Peyer's patch (tissue), 4 donors: Measurements from ENCODE around the gene DLGAP4. TPM values are rescaled to one million over a fixed set of nuclear protein-coding genes. Genes with fewer than 3 reads are reported as not detected.

ENCODE experiments used
- DNase-seq, 3 donors: peaks; one replicate each; pipeline ENCODE4 v3.0.0-alpha.2; 2017 to 2019
- H3K27ac ChIP-seq, 4 donors: fragments of 200-600 bp; sonication (generic); one replicate each; pipeline ENCODE4 v1.5.1; 2016 to 2019
- H3K27me3 ChIP-seq, 2 donors: fragments of 200-600 bp; sonication (generic); one replicate each; pipeline ENCODE4 v1.5.1; 2019
- H3K36me3 ChIP-seq, 3 donors: fragments of 200-600 bp; sonication (generic); one replicate each; pipeline ENCODE4 v1.5.1; 2016 to 2019
- H3K4me1 ChIP-seq, 4 donors: fragments of 200-600 bp; sonication (generic); one replicate each; pipeline ENCODE4 v1.5.1; 2016 to 2019
- H3K4me3 ChIP-seq, 4 donors: fragments of 200-600 bp; sonication (generic); 1 replicate in 3 of 4; 2 replicates in 1 of 4; pipeline ENCODE4 v1.5.1; 2016 to 2019; ENCODE audit warnings: mild to moderate bottlenecking in 1 of 4
- H3K9me3 ChIP-seq, 4 donors: fragments of 200-600 bp; sonication (generic); one replicate each; pipeline ENCODE4 v1.5.1; 2016 to 2019; ENCODE audit warnings: mild to moderate bottlenecking in 1 of 4
- CTCF ChIP-seq, 6 experiments: fragments of 450-650 bp in 4 of 6; fragments of 200-600 bp in 2 of 6; sonication (generic) in 1 of 6; IDR thresholded peaks; one replicate each; pipeline ENCODE4 v1.5.1; 2017 to 2019; ENCODE audit warnings: antibody characterized with exemption in 6 of 6, mild to moderate bottlenecking in 3 of 6, moderate library complexity in 1 of 6
- POLR2A ChIP-seq, 2 donors: fragments of 450-650 bp; IDR thresholded peaks; one replicate each; pipeline ENCODE4 v1.5.1; 2017; ENCODE audit warnings: antibody characterized with exemption in 2 of 2, mild to moderate bottlenecking in 2 of 2, moderate library complexity in 2 of 2
- total RNA-seq, 4 donors: library from RNA; depleted of rRNA; stranded (reverse); fragments of >200 nt; gene quantifications; one replicate each; pipeline ENCODE4 v1.1.0, GENCODE V29; 2016

The DLGAP4 gene
- total RNA-seq, 4 donors from 2014 or later: 44.5 to 70.1 (median 59.0) TPM

- no peaks in the 10 kb centered on the region for H3K4me1 ChIP-seq
- DNase-seq: no peak
- TF ChIP-seq POLR2A (IDR thresholded peaks at IDR 0.05) (no peak), CTCF (IDR thresholded peaks at IDR 0.05) (no peak)
- no peaks in the 10 kb centered on the region for H3K9me3 ChIP-seq
- no peaks in the 10 kb centered on the region for H3K27me3 ChIP-seq
- no peak overlapping the region for H3K27ac ChIP-seq
- H3K36me3 ChIP-seq: no peaks in the 10 kb centered on the region
- no peak overlapping the region for H3K4me3 ChIP-seq
These were observed 80.1 kb downstream of the DLGAP4 start for GRCh38 chr20:36386236-36386635.

- TF ChIP-seq POLR2A (IDR thresholded peaks at IDR 0.05) (no peak), CTCF (IDR thresholded peaks at IDR 0.05) (no peak)
- no peaks in the 10 kb centered on the region for H3K9me3 ChIP-seq
- no peak overlapping the region for H3K27ac ChIP-seq
- no peak overlapping the region for H3K4me3 ChIP-seq
- peak in 1 of 3 donors; percentile 2 for DNase-seq
- H3K36me3 ChIP-seq: no peaks in the 10 kb centered on the region
- H3K27me3 ChIP-seq: no peaks in the 10 kb centered on the region
- no peaks in the 10 kb centered on the region for H3K4me1 ChIP-seq
These were observed 84.1 kb downstream of the DLGAP4 start for GRCh38 chr20:36390269-36390668.

- no peaks in the 10 kb centered on the region for H3K4me1 ChIP-seq
- DNase-seq: no peak
- H3K27ac ChIP-seq: no peak overlapping the region
- H3K9me3 ChIP-seq: no peaks in the 10 kb centered on the region
- H3K36me3 ChIP-seq: no peaks in the 10 kb centered on the region
- H3K27me3 ChIP-seq: no peaks in the 10 kb centered on the region
- no peak overlapping the region for H3K4me3 ChIP-seq
- TF ChIP-seq POLR2A (IDR thresholded peaks at IDR 0.05): no peak
- TF ChIP-seq CTCF (IDR thresholded peaks at IDR 0.05): no peak
These were observed 84.7 kb downstream of the DLGAP4 start for GRCh38 chr20:36390719-36391415.

GRCh38 chr20:36391456-36391855 is 85.3 kb downstream of the DLGAP4 start:
- Histone ChIP-seq H3K4me1 (no peaks in the 10 kb centered on the region), H3K27me3 (no peaks in the 10 kb centered on the region), H3K9me3 (no peaks in the 10 kb centered on the region), H3K27ac (no peak overlapping the region), H3K36me3 (no peaks in the 10 kb centered on the region), H3K4me3 (no peak overlapping the region)
- DNase-seq: peak in 1 of 3 donors; percentile 10
- TF ChIP-seq POLR2A (IDR thresholded peaks at IDR 0.05) (no peak), CTCF (IDR thresholded peaks at IDR 0.05) (no peak)

GRCh38 chr20:36391955-36392354 is 85.8 kb downstream of the DLGAP4 start:
- Histone ChIP-seq H3K4me3 (no peak overlapping the region), H3K36me3 (no peaks in the 10 kb centered on the region), H3K27me3 (no peaks in the 10 kb centered on the region), H3K9me3 (no peaks in the 10 kb centered on the region), H3K27ac (no peak overlapping the region), H3K4me1 (no peaks in the 10 kb centered on the region)
- no peak for DNase-seq
- TF ChIP-seq POLR2A (IDR thresholded peaks at IDR 0.05) (no peak), CTCF (IDR thresholded peaks at IDR 0.05) (no peak)
